Stimulated activated CD8-positive, alpha-beta memory T cell treated with anti-CD3 and anti-CD28 coated beads, Interleukin-12 subunit alpha, Interleukin-12 subunit beta, amount 100 ng/mL, for 1 hour (primary cell): ENCODE results near the gene PHF21A.
"Not testable (repeated sequence)": the region's sequence is repeated elsewhere in the genome, so short reads cannot be mapped to it uniquely, and the experiment has no call there.

Experiments used
- DNase-seq: peaks from one replicate; pipeline ENCODE4 v3.0.0-alpha.2; 2020; ENCODE audit warnings: low read depth

The PHF21A gene

DNA sequence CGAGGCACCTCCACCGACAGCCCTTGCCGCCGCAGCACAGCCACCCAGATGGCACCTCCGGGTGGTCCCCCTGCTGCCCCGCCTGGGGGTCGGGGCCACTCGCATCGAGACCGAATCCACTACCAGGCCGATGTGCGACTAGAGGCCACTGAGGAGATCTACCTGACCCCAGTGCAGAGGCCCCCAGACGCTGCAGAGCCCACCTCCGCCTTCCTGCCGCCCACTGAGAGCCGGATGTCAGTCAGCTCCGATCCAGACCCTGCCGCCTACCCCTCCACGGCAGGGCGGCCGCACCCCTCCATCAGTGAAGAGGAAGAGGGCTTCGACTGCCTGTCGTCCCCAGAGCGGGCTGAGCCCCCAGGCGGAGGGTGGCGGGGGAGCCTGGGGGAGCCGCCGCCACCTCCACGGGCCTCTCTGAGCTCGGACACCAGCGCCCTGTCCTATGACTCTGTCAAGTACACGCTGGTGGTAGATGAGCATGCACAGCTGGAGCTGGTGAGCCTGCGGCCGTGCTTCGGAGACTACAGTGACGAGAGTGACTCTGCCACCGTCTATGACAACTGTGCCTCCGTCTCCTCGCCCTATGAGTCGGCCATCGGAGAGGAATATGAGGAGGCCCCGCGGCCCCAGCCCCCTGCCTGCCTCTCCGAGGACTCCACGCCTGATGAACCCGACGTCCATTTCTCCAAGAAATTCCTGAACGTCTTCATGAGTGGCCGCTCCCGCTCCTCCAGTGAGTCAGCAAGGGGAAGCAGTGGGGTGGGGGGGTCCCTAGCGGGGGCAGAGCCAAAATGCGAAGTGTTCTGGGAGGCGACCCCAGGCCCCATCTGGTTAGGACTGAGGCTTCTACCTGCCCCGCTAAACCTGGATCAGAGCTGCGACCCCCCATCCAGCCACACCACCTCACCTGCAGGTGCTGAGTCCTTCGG lies 218.5 kb downstream of the PHF21A start:
- DNase-seq, result no peak

GRCh38 chr11:45901626-45902025 lies 219.6 kb downstream of the PHF21A start:
- DNase-seq, result no peak

- DNase-seq, result no peak
These were observed 220.2 kb downstream of the PHF21A start for GRCh38 chr11:45900916-45901617.

DNA sequence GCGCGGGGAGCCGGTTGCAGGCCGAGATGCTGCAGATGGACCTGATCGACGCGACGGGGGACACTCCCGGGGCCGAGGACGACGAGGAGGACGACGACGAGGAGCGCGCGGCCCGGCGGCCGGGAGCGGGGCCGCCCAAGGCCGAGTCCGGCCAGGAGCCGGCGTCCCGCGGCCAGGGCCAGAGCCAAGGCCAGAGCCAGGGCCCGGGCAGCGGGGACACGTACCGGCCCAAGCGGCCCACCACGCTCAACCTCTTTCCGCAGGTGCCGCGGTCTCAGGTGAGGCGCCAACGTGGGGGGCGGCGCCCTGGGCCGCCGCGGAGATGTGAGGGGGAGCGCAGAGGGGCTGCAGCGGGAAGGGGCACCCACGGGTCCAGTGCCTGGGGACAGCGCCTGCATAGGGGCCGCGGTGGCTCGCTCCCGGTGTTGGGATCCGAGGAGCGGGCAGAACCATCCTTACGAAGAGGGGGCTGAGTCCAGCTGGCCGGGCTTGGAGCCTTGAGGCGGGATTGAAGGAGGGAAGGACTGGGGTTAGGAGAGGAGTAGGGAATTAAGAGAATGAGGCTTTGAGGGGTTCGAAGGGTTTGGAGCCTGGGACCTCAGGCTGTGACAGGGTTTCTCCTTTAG lies 221.0 kb downstream of the PHF21A start:
- not testable (repeated sequence) for DNase-seq

GRCh38 chr11:45899448-45900174 lies 221.6 kb downstream of the PHF21A start:
- DNase-seq, result peak; percentile 39

DNA sequence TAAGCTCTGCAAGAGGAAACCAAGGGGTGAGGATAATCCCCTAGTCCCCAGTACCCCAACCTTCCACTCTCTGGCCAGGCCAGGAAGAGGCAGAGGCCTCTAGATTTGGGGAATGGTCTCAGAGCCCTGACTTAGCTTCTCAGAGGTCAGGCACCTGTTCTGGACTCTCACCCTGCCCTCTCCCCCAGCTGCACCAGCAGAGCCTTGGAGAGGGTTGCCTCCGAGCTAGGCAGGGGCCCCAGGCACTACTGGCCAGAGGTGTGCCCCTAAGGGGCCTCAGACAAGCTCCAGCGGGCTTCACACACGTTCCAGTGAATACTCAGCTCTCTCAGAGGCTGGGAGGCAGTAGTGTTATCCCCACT lies 222.2 kb downstream of the PHF21A start:
- DNase-seq, result no peak

DNA sequence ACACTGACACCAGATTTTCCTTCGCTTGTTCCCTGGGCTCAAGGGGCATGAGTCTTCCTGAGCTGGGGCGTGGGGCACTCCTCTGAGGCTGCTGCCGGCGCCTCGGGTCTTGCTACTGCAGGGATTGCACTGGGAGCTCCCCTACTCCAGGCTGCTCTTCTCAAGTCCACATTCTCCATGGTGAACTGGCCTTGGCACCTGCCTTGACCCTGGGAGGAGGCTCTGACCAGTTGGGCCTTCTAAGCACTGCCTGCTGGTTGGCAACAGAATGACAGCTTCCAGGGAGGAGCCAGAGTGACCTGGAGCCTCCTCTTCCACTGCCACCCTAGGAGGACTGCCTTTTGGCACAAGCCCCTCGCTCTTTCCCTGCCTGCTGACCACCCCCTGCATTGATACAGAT lies 223.7 kb downstream of the PHF21A start:
- no peak for DNase-seq

DNA sequence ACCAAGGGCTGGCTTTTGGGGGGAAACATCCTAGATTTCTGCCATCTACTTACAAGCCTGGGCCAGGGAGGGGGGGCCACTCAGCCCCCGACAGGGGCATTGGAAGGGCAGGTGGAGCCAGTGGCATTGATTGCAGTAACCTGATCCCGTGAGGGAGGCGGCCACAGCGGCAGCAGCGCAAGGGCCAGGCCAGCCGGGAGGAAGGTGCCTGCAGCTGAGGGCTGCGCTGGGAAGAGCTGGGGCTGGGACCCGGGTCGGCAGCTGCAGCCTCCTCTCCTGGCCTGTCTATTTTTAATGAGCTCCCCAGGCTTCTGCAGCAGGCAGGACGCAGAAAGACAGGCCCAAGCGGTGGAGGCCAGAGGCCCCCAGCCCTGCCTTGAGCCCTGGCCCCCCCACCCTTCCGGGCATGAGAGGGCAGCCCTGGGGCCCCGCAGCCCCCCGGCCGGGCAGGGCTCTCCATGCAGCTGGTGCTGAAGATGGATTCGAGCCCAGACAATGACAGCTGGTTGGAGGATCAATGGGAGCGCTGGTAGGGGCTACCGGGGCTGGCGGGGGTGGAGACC lies 224.8 kb downstream of the PHF21A start:
- no peak for DNase-seq

DNA sequence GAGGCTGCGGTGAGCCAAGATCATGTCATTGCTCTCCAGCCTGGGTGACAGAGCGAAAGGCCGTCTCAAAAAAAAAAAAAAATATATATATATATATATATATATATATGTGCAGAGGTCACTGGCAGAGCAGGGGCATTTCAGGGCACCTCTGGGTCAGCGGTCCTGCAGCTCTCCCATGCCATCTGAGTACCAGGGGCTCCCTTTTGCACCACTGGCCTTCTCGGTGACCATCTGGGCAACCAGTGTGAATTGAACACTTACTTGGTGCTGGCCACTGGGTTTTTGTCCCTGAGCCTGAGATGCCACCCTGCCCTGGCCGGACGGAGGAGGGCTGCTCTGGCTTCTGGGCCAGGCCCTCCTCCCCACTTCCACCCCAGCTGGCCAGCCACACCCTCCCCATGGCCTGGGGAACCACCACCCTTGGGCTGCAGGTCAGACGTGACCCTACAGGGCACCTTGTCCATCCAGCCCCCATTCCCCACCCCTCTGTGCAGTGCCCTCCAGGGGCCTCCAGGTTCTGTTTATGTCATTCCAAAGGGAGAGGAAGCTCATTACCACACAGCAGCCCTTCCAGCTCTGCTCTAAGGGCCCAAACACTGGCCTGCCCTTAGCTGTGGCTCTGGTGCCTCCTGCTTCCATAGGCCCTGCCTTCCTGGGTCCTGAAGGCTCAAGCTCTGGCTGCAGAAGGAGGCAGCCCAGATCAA lies 225.5 kb downstream of the PHF21A start:
- DNase-seq, result no peak

DNA sequence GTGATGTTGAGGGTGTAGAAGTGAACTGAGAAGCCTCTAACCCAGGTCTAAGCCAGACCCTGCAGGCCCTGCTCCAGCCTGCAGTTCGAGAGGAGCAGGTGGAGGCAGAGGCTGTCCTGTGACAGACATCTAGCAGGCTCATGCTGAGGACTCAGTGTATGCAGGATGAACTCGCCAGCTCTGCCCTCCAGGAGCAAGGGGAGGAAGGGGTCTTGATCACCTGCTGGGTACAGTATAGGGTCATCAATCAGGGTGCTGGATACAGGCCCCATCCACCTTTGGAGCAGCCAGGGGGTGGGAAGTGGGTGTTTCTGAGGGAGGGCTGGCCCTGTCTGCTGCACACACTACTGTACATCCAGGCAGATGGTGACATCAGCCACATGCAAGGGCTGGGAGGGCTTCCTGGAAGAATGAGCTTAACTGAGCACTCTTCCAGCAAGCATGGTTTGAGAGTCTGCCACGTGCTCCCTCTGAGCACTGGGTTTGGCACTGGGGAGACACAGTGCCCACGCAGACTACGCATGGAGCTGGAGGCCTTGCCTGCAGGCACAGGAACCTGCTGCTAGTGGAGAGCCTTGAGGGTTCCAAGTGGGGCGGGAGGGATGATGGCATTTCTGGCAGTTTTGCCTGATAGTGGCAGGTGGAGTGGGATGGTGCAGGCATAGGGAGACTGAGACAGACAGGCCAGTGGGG lies 226.6 kb downstream of the PHF21A start:
- DNase-seq, result no peak

DNA sequence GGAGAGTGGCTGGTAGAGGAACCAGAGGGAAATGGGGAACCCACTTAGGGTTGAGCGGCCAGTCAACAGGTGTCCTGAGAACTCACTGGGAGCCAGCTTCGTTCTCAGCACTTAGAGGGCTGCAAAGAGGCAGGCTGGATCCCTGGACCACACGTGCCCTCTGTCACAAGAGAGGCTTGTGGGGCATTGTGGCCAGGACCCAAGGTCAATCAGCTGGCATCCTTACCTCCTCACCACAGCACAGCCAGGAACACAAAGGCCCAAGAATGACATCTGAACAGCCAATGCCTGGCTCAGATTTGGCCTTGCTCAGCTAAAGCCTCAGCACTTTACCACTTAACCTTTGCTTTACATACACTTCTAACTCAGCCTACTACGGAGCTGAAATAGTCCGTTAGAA lies 228.4 kb downstream of the PHF21A start:
- no peak for DNase-seq

- DNase-seq, result no peak
These were observed 230.2 kb downstream of the PHF21A start for GRCh38 chr11:45890886-45891550.

DNA sequence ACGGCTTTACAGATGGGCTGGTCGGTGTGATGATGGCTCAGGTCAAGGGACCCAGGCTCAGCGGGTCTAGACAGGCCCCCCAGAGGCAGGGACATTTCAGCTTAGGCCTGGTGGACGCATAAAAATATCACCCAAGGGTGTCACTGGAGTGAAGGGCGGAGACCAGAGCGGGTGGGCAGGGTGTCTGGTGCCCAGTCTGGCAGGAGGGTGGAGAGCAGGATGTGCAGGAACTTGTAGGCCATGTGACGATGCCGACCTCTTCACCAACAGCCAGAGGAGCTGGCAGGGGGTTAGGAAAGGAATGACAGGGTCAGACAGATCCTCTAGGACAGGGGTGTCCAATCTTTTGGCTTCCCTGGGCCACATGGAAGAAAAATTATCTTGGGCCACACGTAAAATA lies 231.3 kb downstream of the PHF21A start:
- no peak for DNase-seq

DNA sequence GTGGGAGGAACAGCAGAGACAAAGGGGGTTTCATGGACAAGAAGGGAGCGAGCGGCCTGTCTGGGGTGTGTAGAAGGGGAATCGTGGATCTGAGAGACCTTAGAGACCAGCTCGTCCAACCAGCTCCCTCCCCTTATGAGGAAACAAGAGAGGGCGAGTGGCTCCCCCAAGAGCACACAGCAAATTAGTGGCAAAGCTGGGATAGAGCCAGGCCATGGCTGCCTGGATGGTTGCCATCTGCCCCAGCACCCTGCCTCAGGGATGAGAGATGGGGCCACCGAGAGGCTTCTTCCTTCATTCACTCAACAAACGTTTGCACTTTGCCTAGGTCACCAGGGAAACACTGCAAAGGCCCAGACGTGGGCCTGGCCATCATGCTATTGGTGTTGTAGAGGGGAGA lies 231.7 kb downstream of the PHF21A start:
- DNase-seq, result no peak

GRCh38 chr11:45887587-45887986 lies 233.7 kb downstream of the PHF21A start:
- no peak for DNase-seq

- no peak for DNase-seq
These were observed 234.3 kb downstream of the PHF21A start for GRCh38 chr11:45886816-45887520.

DNA sequence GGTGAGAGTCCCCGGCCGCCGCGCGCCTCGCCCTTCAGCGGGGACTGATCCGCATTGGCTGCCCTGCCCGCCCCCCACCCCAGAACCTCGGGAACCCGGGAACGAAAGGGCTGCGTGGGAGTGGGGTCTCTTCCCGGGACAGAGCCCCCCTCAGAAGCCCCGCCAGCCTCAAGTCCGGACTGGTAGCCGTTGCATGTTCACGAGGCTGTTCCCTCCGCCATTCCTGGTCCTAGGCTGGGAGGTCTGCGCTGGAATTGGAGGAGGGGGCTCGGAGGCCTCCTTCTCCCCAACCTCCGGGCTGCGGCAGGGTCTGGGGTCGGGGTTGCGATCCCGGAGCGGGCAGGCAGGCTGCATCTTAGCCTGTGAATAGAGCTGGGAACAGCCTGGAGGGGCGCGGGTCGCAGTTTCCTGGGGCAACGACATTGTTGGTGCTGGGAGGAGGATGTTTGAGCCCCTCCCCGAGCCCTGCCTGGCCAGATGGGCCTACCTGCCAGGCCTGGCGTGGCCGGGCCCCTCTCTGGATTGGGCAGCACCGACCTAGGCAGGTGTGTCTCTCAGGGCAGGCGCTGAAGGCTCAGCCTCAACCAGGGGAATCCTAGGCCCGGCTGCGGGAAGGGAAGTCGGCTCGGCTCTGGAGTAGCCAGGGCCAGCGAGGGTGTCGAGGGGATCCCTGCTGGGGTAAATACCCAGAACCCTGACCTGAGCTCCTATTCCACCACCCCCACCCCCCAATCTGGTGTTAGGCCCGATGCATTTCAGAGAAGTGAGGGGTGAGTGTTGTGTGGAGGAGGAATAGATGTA lies 235.1 kb downstream of the PHF21A start:
- DNase-seq, result no peak

GRCh38 chr11:45885274-45885920 lies 235.9 kb downstream of the PHF21A start, which contains the start of gene MAPK8IP1:
Gene MAPK8IP1 (plus strand): TSS chr11:45885651. CDS start chr11:45885821, 170 bp downstream.
- DNase-seq, result peak; percentile 27
